Measurements from ENCODE around the gene EDC4.
A peak's percentile ranks its signal among the peaks of the same experiment; 100 is the strongest.
"Not testable (repeated sequence)": the region's sequence is repeated elsewhere in the genome, so short reads cannot be mapped to it uniquely, and the experiment has no call there.

EDC4 gene

DNA sequence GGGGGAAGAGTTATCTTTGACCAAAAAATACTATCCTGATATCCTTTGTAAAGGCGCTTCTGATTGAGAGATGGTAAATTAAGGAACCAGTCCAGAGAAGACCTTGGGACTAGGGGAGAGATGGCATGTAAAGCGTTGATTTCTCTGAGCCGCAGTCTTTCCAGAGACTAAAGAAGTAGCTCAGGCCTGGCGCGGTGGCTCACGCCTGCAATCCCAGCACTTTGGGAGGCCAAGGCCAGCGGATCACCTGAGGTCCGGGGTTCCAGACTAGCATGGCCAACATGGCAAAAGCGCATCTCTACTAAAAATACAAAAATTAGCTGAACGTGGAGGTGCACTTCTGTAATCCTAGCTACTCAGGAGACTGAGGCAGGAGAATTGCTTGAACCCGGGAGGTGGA lies 24.7 kb upstream of the EDC4 start:
- Histone ChIP-seq H3K9ac (ENCODE audit: low read length) (peak overlapping the region; percentile 97), H3K4me1 (ENCODE audit: control insufficient read depth, insufficient read depth, low read length) (peaks cover 27% of the 10 kb centered on the region), H3K27me3 (ENCODE audit: control insufficient read depth, insufficient read depth, low read length) (no peaks in the 10 kb centered on the region), H3K9me3 (ENCODE audit: control insufficient read depth, insufficient read depth, low read depth, low read length) (no peaks in the 10 kb centered on the region), H3K36me3 (ENCODE audit: control insufficient read depth, insufficient read depth, low read length) (peaks cover 14% of the 10 kb centered on the region), H3K27ac (ENCODE audit: low read depth, low read length) (peak overlapping the region; percentile 97), H3K4me3 (ENCODE audit: low read depth, low read length) (peak overlapping the region; percentile 99)

DNA sequence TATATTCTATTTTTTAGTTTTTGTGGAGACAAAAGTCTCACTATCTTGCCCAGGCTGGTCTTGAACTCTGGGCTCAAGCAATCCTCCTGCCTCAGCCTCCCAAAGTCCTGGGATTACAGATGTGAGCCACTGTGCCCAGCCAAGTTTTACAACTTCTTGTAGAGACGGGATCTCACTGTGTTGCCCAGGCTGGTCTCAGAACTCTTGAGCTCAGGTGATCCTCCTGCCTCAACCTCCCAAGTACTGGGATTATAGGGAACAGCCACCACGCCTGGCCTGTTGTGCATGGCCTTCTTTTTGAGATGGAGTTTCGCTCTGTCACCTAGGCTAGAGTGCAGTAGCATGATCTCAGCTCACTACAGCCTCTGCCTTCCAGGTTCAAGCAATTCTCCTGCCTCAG lies 19.2 kb upstream of the EDC4 start:
- Histone ChIP-seq H3K27me3 (ENCODE audit: control insufficient read depth, insufficient read depth, low read length) (no peaks in the 10 kb centered on the region), H3K4me3 (ENCODE audit: low read depth, low read length) (no peak overlapping the region), H3K9me3 (ENCODE audit: control insufficient read depth, insufficient read depth, low read depth, low read length) (no peaks in the 10 kb centered on the region), H3K9ac (ENCODE audit: low read length) (no peak overlapping the region), H3K36me3 (ENCODE audit: control insufficient read depth, insufficient read depth, low read length) (peaks cover 21% of the 10 kb centered on the region), H3K27ac (ENCODE audit: low read depth, low read length) (no peak overlapping the region), H3K4me1 (ENCODE audit: control insufficient read depth, insufficient read depth, low read length) (peaks cover 34% of the 10 kb centered on the region)

DNA sequence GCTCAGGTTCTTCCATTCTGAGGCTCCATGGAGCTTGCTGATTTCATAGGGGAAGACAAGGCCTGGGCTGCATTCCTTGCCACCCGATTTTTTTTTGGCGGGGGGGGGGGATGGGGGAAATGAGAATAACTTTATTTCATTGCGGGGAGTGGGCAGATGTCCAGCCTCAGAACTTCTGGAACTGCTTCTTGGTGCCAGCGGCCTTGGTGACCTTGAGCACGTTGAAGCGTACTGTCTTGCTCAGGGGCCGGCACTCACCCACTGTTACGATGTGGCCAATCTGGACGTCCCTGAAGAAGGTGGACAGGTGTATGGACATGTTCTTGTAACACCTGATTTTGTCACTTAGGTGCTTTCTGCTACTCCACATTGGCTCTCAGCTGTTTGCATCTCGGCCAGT lies 17.1 kb upstream of the EDC4 start:
- H3K9me3 ChIP-seq (ENCODE audit: control insufficient read depth, insufficient read depth, low read depth, low read length), result no peaks in the 10 kb centered on the region
- H3K27me3 ChIP-seq (ENCODE audit: control insufficient read depth, insufficient read depth, low read length), result no peaks in the 10 kb centered on the region
- no peak overlapping the region for H3K9ac ChIP-seq (ENCODE audit: low read length)
- no peak overlapping the region for H3K4me3 ChIP-seq (ENCODE audit: low read depth, low read length)
- H3K4me1 ChIP-seq (ENCODE audit: control insufficient read depth, insufficient read depth, low read length), result peaks cover 34% of the 10 kb centered on the region
- no peak overlapping the region for H3K27ac ChIP-seq (ENCODE audit: low read depth, low read length)
- peaks cover 16% of the 10 kb centered on the region for H3K36me3 ChIP-seq (ENCODE audit: control insufficient read depth, insufficient read depth, low read length)

GRCh38 chr16:67856927-67857546 lies 15.8 kb upstream of the EDC4 start:
- Histone ChIP-seq H3K27me3 (ENCODE audit: control insufficient read depth, insufficient read depth, low read length) (no peaks in the 10 kb centered on the region), H3K4me3 (ENCODE audit: low read depth, low read length) (peak overlapping the region; percentile 12; the same call in 1 of the 2 replicates), H3K36me3 (ENCODE audit: control insufficient read depth, insufficient read depth, low read length) (peaks cover 26% of the 10 kb centered on the region), H3K9ac (ENCODE audit: low read length) (peak overlapping the region; percentile 38), H3K4me1 (ENCODE audit: control insufficient read depth, insufficient read depth, low read length) (peaks cover 34% of the 10 kb centered on the region), H3K9me3 (ENCODE audit: control insufficient read depth, insufficient read depth, low read depth, low read length) (no peaks in the 10 kb centered on the region), H3K27ac (ENCODE audit: low read depth, low read length) (peak overlapping the region; percentile 74)

GRCh38 chr16:67857547-67858233 lies 15.2 kb upstream of the EDC4 start:
- Histone ChIP-seq H3K9ac (ENCODE audit: low read length) (peak overlapping the region; percentile 38), H3K9me3 (ENCODE audit: control insufficient read depth, insufficient read depth, low read depth, low read length) (no peaks in the 10 kb centered on the region), H3K36me3 (ENCODE audit: control insufficient read depth, insufficient read depth, low read length) (peaks cover 32% of the 10 kb centered on the region), H3K27me3 (ENCODE audit: control insufficient read depth, insufficient read depth, low read length) (no peaks in the 10 kb centered on the region), H3K4me1 (ENCODE audit: control insufficient read depth, insufficient read depth, low read length) (peaks cover 35% of the 10 kb centered on the region), H3K4me3 (ENCODE audit: low read depth, low read length) (peak overlapping the region; percentile 12), H3K27ac (ENCODE audit: low read depth, low read length) (peak overlapping the region; percentile 74)

DNA sequence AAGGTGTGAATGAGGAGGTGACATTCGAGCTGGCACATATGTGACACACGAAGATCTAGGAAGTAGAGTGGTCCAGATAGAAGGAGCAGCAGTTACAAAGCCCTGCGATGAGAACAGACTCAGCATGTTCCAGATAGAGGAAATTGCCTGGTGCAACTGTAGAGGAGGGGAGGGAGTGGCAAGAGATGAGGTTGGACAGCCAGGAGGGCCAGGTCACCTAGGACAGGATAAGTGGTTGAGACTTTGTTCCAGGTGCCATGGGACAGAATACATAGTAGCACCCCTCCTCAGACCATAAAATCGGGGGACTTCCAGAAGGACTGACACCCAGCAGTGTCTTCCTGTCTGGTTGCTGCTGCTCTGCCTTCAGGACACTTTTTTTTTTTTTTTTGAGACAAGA lies 14.4 kb upstream of the EDC4 start:
- H3K27ac ChIP-seq (ENCODE audit: low read depth, low read length), result peak overlapping the region; percentile 66; the same call in 1 of the 2 replicates
- peaks cover 38% of the 10 kb centered on the region for H3K36me3 ChIP-seq (ENCODE audit: control insufficient read depth, insufficient read depth, low read length)
- H3K9ac ChIP-seq (ENCODE audit: low read length), result peak overlapping the region; percentile 6
- H3K4me3 ChIP-seq (ENCODE audit: low read depth, low read length), result no peak overlapping the region
- no peaks in the 10 kb centered on the region for H3K9me3 ChIP-seq (ENCODE audit: control insufficient read depth, insufficient read depth, low read depth, low read length)
- peaks cover 39% of the 10 kb centered on the region for H3K4me1 ChIP-seq (ENCODE audit: control insufficient read depth, insufficient read depth, low read length)
- H3K27me3 ChIP-seq (ENCODE audit: control insufficient read depth, insufficient read depth, low read length), result no peaks in the 10 kb centered on the region

- Histone ChIP-seq H3K27me3 (ENCODE audit: control insufficient read depth, insufficient read depth, low read length) (no peaks in the 10 kb centered on the region), H3K36me3 (ENCODE audit: control insufficient read depth, insufficient read depth, low read length) (peaks cover 45% of the 10 kb centered on the region), H3K4me1 (ENCODE audit: control insufficient read depth, insufficient read depth, low read length) (peaks cover 25% of the 10 kb centered on the region), H3K9ac (ENCODE audit: low read length) (no peak overlapping the region), H3K4me3 (ENCODE audit: low read depth, low read length) (no peak overlapping the region), H3K9me3 (ENCODE audit: control insufficient read depth, insufficient read depth, low read depth, low read length) (no peaks in the 10 kb centered on the region), H3K27ac (ENCODE audit: low read depth, low read length) (no peak overlapping the region)
Observed at GRCh38 chr16:67860589-67861398, 12.1 kb upstream of the EDC4 start.

DNA sequence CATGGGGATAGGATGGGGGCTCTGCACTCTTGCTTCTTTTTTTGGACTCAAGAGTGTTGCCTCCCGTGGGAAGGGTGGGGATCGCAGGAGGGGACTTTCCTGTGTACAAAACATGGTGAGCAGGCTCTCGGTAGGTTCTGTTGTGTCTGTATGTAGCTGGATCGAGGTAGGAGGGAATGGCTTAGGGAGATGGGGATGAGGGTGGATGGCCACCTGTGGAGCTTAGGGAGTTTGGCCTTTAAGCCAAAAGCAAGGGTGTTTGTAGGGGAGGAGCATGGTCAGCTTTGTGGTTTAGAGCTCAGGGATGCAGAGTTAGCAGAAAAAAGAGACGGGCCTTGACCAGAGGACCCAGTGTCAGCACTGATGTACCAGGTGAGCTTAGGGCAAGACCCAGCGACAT lies 11.0 kb upstream of the EDC4 start:
- Histone ChIP-seq H3K9me3 (ENCODE audit: control insufficient read depth, insufficient read depth, low read depth, low read length) (no peaks in the 10 kb centered on the region), H3K27me3 (ENCODE audit: control insufficient read depth, insufficient read depth, low read length) (no peaks in the 10 kb centered on the region), H3K4me1 (ENCODE audit: control insufficient read depth, insufficient read depth, low read length) (peaks cover 20% of the 10 kb centered on the region), H3K27ac (ENCODE audit: low read depth, low read length) (no peak overlapping the region), H3K9ac (ENCODE audit: low read length) (no peak overlapping the region), H3K4me3 (ENCODE audit: low read depth, low read length) (no peak overlapping the region), H3K36me3 (ENCODE audit: control insufficient read depth, insufficient read depth, low read length) (peaks cover 56% of the 10 kb centered on the region)

- Histone ChIP-seq H3K27ac (ENCODE audit: low read depth, low read length) (no peak overlapping the region), H3K4me3 (ENCODE audit: low read depth, low read length) (no peak overlapping the region), H3K27me3 (ENCODE audit: control insufficient read depth, insufficient read depth, low read length) (no peaks in the 10 kb centered on the region), H3K9ac (ENCODE audit: low read length) (no peak overlapping the region), H3K36me3 (ENCODE audit: control insufficient read depth, insufficient read depth, low read length) (peaks cover 66% of the 10 kb centered on the region), H3K4me1 (ENCODE audit: control insufficient read depth, insufficient read depth, low read length) (peaks cover 11% of the 10 kb centered on the region), H3K9me3 (ENCODE audit: control insufficient read depth, insufficient read depth, low read depth, low read length) (no peaks in the 10 kb centered on the region)
Observed at GRCh38 chr16:67862623-67863583, 9.9 kb upstream of the EDC4 start.

DNA sequence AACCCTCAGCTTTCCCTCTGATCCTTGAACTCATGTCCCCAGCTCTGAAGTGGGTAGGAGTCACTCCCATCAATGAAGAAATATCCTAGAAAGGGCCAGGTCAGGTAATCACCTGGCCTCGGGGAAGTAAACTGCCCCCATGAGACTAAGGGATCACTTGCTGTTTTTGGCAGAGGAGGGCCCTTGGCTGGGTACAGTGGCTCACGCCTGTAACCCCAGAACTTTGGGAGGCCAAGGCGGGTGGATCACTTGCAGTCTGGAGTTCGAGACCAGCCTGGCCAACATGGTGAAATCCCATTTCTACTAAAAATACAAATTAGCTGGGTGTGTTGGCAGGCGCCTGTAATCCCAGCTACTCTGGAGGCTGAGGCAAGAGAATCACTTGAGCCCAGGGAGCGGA lies 8.8 kb upstream of the EDC4 start:
- H3K9me3 ChIP-seq (ENCODE audit: control insufficient read depth, insufficient read depth, low read depth, low read length); H3K4me3 ChIP-seq (ENCODE audit: low read depth, low read length); H3K27me3 ChIP-seq (ENCODE audit: control insufficient read depth, insufficient read depth, low read length); H3K9ac ChIP-seq (ENCODE audit: low read length); H3K4me1 ChIP-seq (ENCODE audit: control insufficient read depth, insufficient read depth, low read length); H3K27ac ChIP-seq (ENCODE audit: low read depth, low read length): not testable (repeated sequence)
- peaks cover 78% of the 10 kb centered on the region for H3K36me3 ChIP-seq (ENCODE audit: control insufficient read depth, insufficient read depth, low read length)
